NT2/D1 (cell line): ENCODE data around the gene AVEN.

Experiments
- DNase-seq: peaks from one replicate; pipeline ENCODE4 v3.0.0-alpha.2; 2011; ENCODE audit warnings: low read depth, low spot score
- H3K27me3 ChIP-seq: 2 replicates; pipeline ENCODE4 v1.6.0; 2011; ENCODE audit warnings: mild to moderate bottlenecking; ENCODE audit not compliant: insufficient read length, insufficient read depth
- H3K36me3 ChIP-seq: 2 replicates; pipeline ENCODE4 v1.6.1; 2011; ENCODE audit warnings: mild to moderate bottlenecking, low read length, mixed read lengths; ENCODE audit not compliant: insufficient read depth, insufficient read length
- H3K4me1 ChIP-seq: 2 replicates; pipeline ENCODE4 v1.5.1; 2011; ENCODE audit not compliant: insufficient read depth, insufficient read length
- H3K4me3 ChIP-seq: 2 replicates; pipeline ENCODE4 v1.5.1; 2011; ENCODE audit warnings: low read depth; ENCODE audit not compliant: insufficient read length
- H3K9ac ChIP-seq: 2 replicates; pipeline ENCODE4 v1.6.0; 2011; ENCODE audit warnings: low read depth; ENCODE audit not compliant: insufficient read length
- H3K9me3 ChIP-seq: 2 replicates; pipeline ENCODE4 v1.5.1; 2011; ENCODE audit warnings: mild to moderate bottlenecking, low read length; ENCODE audit not compliant: insufficient read depth
- SUZ12 ChIP-seq: IDR thresholded peaks from 2 replicates; pipeline ENCODE4 v1.6.1; 2011; ENCODE audit not compliant: insufficient read length, insufficient read depth; ENCODE audit errors: extremely low read depth
- YY1 ChIP-seq: IDR thresholded peaks from 2 replicates; pipeline ENCODE4 v1.6.1; 2011; ENCODE audit not compliant: insufficient read length, insufficient read depth
- ZNF274 ChIP-seq: IDR thresholded peaks from 2 replicates; pipeline ENCODE4 v1.6.1; 2011; ENCODE audit warnings: mild to moderate bottlenecking, low read depth, low read length

AVEN gene

DNA sequence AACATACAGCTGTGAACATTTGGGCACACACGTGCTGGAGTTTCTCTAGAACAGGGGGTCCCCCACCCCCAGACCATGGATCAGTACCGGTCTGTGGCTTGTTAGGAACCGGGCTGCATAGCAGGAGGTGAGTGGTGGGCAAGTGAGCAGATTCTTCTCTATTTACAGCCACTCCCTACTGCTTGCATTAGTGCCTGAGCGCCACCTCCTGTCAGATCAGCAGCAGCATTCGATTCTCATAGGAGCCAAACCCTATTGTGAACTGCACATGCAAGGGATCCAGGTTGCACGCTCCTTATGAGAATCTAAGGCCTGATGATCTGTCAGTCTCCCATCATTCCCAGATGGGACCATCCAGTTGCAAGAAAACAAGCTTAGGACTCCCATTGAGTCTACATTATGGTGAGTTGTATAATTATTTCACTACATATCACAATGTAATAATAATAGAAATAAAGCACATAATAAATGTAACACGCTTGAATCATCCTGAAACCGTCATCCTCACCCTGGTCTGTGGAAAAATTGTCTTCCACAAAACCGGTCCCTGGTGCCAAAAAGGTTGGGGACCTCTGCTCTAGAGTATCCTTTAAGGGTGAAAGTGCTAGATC lies 44.9 kb downstream of the AVEN start:
- peak; percentile 39 for DNase-seq
- TF ChIP-seq ZNF274 (no peak), SUZ12 (no peak), YY1 (no peak)
- Histone ChIP-seq H3K9me3 (no peaks in the 10 kb centered on the region; the same call in 1 of the 2 replicates), H3K4me1 (no peaks in the 10 kb centered on the region), H3K4me3 (no peak overlapping the region), H3K36me3 (no peaks in the 10 kb centered on the region), H3K9ac (no peak overlapping the region), H3K27me3 (no peaks in the 10 kb centered on the region)

DNA sequence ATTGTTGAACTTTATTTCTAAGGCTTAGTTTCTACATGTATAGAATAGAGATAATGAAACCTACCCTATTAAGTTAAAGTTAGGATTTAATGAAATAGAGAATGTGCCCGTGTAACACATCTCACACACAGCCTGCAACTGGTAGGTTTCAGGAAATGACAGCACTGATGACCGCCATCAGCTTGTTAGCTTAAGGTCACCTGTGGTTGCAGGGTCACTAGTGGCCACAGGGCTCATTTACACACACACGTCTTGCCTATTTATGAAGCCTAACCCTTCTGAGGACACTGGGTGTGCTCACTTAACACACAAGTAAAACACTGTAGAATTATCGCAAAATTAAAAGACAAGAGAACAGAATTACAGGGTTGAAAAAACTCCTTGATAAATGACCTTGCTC lies 50.6 kb downstream of the AVEN start:
- Histone ChIP-seq H3K36me3 (no peaks in the 10 kb centered on the region), H3K9me3 (no peaks in the 10 kb centered on the region), H3K9ac (no peak overlapping the region), H3K27me3 (no peaks in the 10 kb centered on the region), H3K4me3 (no peak overlapping the region), H3K4me1 (no peaks in the 10 kb centered on the region)
- DNase-seq: no peak
- TF ChIP-seq SUZ12: no peak
- TF ChIP-seq ZNF274: no peak
- TF ChIP-seq YY1: no peak

DNA sequence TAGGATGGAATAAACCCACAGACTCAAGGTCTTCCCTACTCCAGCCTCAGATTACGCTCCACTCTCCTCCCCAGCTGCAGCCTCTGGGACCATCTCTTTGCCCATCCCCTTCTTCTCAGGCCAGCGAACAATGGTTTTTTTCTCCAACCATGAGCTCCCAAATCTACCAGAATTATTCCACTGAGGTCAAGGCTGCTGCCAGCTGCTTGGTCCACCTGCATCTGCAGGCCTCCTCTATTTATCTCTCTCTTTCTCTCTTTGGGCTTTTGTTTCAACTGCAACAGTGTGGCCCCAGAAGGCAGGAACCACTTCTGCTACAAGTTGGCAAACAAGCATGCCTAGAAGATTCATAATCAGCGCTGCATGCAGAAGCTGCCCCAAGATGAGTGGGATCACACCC lies 51.6 kb downstream of the AVEN start:
- no peak for DNase-seq
- Histone ChIP-seq H3K4me3 (no peak overlapping the region), H3K9ac (no peak overlapping the region), H3K27me3 (no peaks in the 10 kb centered on the region), H3K9me3 (no peaks in the 10 kb centered on the region), H3K36me3 (no peaks in the 10 kb centered on the region), H3K4me1 (no peaks in the 10 kb centered on the region)
- TF ChIP-seq YY1 (no peak), ZNF274 (no peak), SUZ12 (no peak)

DNA sequence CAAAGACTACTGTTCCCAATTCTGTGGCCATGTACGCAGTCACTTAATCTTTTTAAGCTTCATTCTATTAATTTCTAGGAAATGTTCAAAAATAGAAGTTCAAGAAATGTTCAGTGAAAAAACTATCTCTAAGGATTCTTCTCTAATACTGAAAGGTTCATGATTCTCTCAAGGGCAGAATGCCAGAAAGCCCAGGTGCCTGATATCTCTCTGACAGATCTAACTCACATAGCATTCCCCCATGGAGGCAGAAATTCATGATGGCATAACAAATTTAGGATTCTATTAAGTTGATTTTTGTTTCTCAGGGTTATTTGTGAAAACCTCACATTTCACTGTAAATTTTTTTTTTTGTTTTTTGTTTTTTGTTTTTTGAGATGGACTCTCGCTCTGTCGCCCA lies 53.3 kb downstream of the AVEN start:
- Histone ChIP-seq H3K4me1 (no peaks in the 10 kb centered on the region), H3K27me3 (no peaks in the 10 kb centered on the region), H3K9ac (no peak overlapping the region), H3K4me3 (no peak overlapping the region), H3K36me3 (no peaks in the 10 kb centered on the region), H3K9me3 (no peaks in the 10 kb centered on the region)
- no peak for TF ChIP-seq SUZ12
- DNase-seq: no peak

DNA sequence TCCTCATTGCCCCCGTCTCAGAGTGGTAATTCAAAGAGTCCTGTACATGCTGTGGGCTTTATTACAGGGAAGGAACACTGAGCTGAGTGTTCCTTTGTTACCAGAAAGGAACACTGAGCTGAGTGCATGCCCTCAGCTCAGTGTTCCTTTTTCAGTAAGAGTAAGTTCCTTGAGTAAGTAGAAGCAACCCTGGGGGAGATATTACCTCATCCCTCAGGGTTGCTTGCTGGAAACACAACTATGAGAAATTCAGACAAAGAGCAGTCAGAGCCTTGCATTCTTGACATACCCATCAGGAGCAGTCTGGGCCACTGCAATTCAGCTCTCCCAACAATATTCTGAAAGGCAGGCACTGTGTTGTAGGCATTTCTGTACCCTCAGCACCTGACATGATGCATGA lies 53.7 kb downstream of the AVEN start:
- no peaks in the 10 kb centered on the region for H3K9me3 ChIP-seq
- H3K4me1 ChIP-seq: no peaks in the 10 kb centered on the region
- H3K9ac ChIP-seq: no peak overlapping the region
- no peaks in the 10 kb centered on the region for H3K36me3 ChIP-seq
- H3K4me3 ChIP-seq: no peak overlapping the region
- TF ChIP-seq ZNF274 (no peak), SUZ12 (no peak), YY1 (no peak)
- DNase-seq: peak; percentile 13
- no peaks in the 10 kb centered on the region for H3K27me3 ChIP-seq

DNA sequence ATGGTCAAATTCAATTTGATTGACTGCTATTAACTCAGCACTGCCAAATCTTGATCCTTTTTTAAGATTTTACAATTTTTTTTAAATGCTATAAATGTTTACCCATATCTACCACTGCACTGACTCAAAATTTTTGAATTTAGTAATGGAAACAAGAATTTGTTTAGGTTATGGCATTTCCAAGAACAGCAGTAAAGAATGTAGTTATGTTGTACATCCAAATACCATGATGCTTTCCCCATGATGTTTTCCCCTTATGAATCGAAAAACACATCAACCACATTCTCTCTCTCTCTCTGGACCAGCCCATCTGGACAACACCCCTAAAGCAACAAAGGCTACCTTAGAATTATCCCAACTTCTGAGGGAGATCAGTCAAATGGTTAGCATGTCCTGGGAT lies 56.5 kb downstream of the AVEN start:
- no peak overlapping the region for H3K4me3 ChIP-seq
- no peaks in the 10 kb centered on the region for H3K9me3 ChIP-seq
- H3K27me3 ChIP-seq: no peaks in the 10 kb centered on the region
- no peaks in the 10 kb centered on the region for H3K36me3 ChIP-seq
- H3K9ac ChIP-seq: no peak overlapping the region
- TF ChIP-seq SUZ12 (no peak), YY1 (no peak), ZNF274 (no peak)
- DNase-seq: no peak
- H3K4me1 ChIP-seq: no peaks in the 10 kb centered on the region

DNA sequence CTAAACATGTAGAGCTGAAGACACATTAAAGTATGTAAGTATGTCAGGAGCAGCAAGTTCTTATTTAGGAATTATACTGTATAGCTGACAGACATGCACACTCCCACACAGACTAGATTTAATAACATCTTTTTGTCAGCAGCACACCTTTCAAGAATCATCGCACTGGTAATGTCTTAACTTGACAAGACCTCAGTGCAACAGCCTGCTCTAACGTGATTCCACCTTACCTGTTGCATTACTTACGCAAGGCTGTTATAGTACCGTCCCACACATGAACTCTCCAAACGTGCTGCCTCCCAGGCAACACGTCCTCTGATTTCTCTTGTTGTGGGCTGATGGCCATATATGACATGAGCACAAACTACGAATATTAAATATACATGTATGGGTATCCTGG lies 58.8 kb downstream of the AVEN start:
- Histone ChIP-seq H3K9ac (no peak overlapping the region), H3K4me1 (no peaks in the 10 kb centered on the region), H3K27me3 (no peaks in the 10 kb centered on the region), H3K4me3 (no peak overlapping the region), H3K36me3 (no peaks in the 10 kb centered on the region), H3K9me3 (no peaks in the 10 kb centered on the region)
- no peak for DNase-seq
- TF ChIP-seq SUZ12 (no peak), YY1 (no peak), ZNF274 (no peak)
